Parathyroid adenoma (tissue), 2 donors: ENCODE results near the gene ZNF175.

ENCODE experiments used
- H2AFZ ChIP-seq: fragments of 300-600 bp; sonication (generic); one replicate; pipeline ENCODE4 v1.7.0; 2017; ENCODE audit warnings: antibody characterized with exemption, mild to moderate bottlenecking
- H3K27ac ChIP-seq: fragments of 300-600 bp; sonication (generic); one replicate; pipeline ENCODE4 v1.7.0; 2017
- H3K27me3 ChIP-seq: fragments of 300-600 bp; sonication (generic); one replicate; pipeline ENCODE4 v1.7.0; 2017; ENCODE audit warnings: low read length; ENCODE audit not compliant: control insufficient read depth, insufficient read depth
- H3K36me3 ChIP-seq: fragments of 300-600 bp; sonication (generic); one replicate; pipeline ENCODE4 v1.7.0; 2017; ENCODE audit warnings: low read length; ENCODE audit not compliant: control insufficient read depth, insufficient read depth
- H3K4me1 ChIP-seq: fragments of 300-600 bp; sonication (generic); one replicate; pipeline ENCODE4 v1.7.0; 2017; ENCODE audit warnings: control low read depth
- H3K4me2 ChIP-seq: fragments of 300-600 bp; sonication (generic); one replicate; pipeline ENCODE4 v1.7.0; 2017; ENCODE audit warnings: low read length
- H3K4me3 ChIP-seq: fragments of 300-600 bp; sonication (generic); one replicate; pipeline ENCODE4 v1.7.0; 2017; ENCODE audit warnings: low read depth, low read length
- H3K79me2 ChIP-seq: fragments of 300-600 bp; sonication (generic); one replicate; pipeline ENCODE4 v1.7.0; 2017; ENCODE audit warnings: control low read depth
- H3K9ac ChIP-seq: fragments of 300-600 bp; sonication (generic); one replicate; pipeline ENCODE4 v1.7.0; 2017; ENCODE audit warnings: mild to moderate bottlenecking
- H3K9me3 ChIP-seq: fragments of 300-600 bp; sonication (generic); one replicate; pipeline ENCODE4 v1.7.0; 2017; ENCODE audit warnings: low read length; ENCODE audit not compliant: control insufficient read depth
- CTCF ChIP-seq: fragments of 300-600 bp; sonication (generic); IDR thresholded peaks from one replicate; pipeline ENCODE4 v1.7.0; 2017; ENCODE audit warnings: antibody characterized with exemption, mild to moderate bottlenecking
- donor health status: primary hyperparathyroidism.

The ZNF175 gene

GRCh38 chr19:51539821-51540366, 31.2 kb upstream of the ZNF175 start:
- Histone ChIP-seq H3K4me3 (no peak overlapping the region), H3K9me3 (no peaks in the 10 kb centered on the region), H3K27ac (no peak overlapping the region), H3K27me3 (no peaks in the 10 kb centered on the region), H3K4me1 (peaks cover 13% of the 10 kb centered on the region), H3K9ac (no peak overlapping the region), H2AFZ (no peak overlapping the region), H3K79me2 (no peaks in the 10 kb centered on the region), H3K36me3 (no peaks in the 10 kb centered on the region), H3K4me2 (no peak overlapping the region)
- no peak for TF ChIP-seq CTCF

GRCh38 chr19:51541458-51542357, 29.4 kb upstream of the ZNF175 start:
- H3K4me3 ChIP-seq, result no peak overlapping the region
- H3K4me2 ChIP-seq, result no peak overlapping the region
- H2AFZ ChIP-seq, result peak overlapping the region; percentile 89
- no peaks in the 10 kb centered on the region for H3K36me3 ChIP-seq
- no peaks in the 10 kb centered on the region for H3K27me3 ChIP-seq
- TF ChIP-seq CTCF, result no peak
- H3K9me3 ChIP-seq, result no peaks in the 10 kb centered on the region
- H3K4me1 ChIP-seq, result peaks cover 13% of the 10 kb centered on the region
- H3K79me2 ChIP-seq, result no peaks in the 10 kb centered on the region
- H3K27ac ChIP-seq, result peak overlapping the region; percentile 63
- no peak overlapping the region for H3K9ac ChIP-seq

- H3K79me2 ChIP-seq, result no peaks in the 10 kb centered on the region
- H3K4me3 ChIP-seq, result no peak overlapping the region
- H3K27ac ChIP-seq, result peak overlapping the region; percentile 63
- peaks cover 17% of the 10 kb centered on the region for H3K4me1 ChIP-seq
- peak overlapping the region; percentile 89 for H2AFZ ChIP-seq
- TF ChIP-seq CTCF, result no peak
- no peaks in the 10 kb centered on the region for H3K27me3 ChIP-seq
- H3K4me2 ChIP-seq, result no peak overlapping the region
- no peaks in the 10 kb centered on the region for H3K9me3 ChIP-seq
- H3K36me3 ChIP-seq, result no peaks in the 10 kb centered on the region
- H3K9ac ChIP-seq, result no peak overlapping the region
Measured at GRCh38 chr19:51542699-51543098, 28.4 kb upstream of the ZNF175 start.

- Histone ChIP-seq H3K4me2 (no peak overlapping the region), H3K4me3 (no peak overlapping the region), H3K9ac (no peak overlapping the region), H3K9me3 (no peaks in the 10 kb centered on the region), H3K36me3 (no peaks in the 10 kb centered on the region), H2AFZ (no peak overlapping the region), H3K79me2 (no peaks in the 10 kb centered on the region), H3K27ac (no peak overlapping the region), H3K27me3 (no peaks in the 10 kb centered on the region), H3K4me1 (peaks cover 23% of the 10 kb centered on the region)
- TF ChIP-seq CTCF, result no peak
Measured at GRCh38 chr19:51544038-51544437, 27.0 kb upstream of the ZNF175 start.
